Rectal smooth muscle tissue (tissue), 1 donor: Measurements from ENCODE around the gene TMPRSS11F.
"Not testable (repeated sequence)": the region's sequence is repeated elsewhere in the genome, so short reads cannot be mapped to it uniquely, and the experiment has no call there.

ENCODE experiments used
- H3K27ac ChIP-seq: one replicate; pipeline ENCODE4 v1.7.0; 2013; ENCODE audit warnings: low read depth, low read length, inconsistent platforms
- H3K27me3 ChIP-seq: one replicate; pipeline ENCODE4 v1.7.0; 2013; ENCODE audit warnings: low read length; ENCODE audit not compliant: control insufficient read depth, insufficient read depth
- H3K36me3 ChIP-seq: one replicate; pipeline ENCODE4 v1.7.0; 2013; ENCODE audit warnings: low read length; ENCODE audit not compliant: control insufficient read depth, insufficient read depth
- H3K4me1 ChIP-seq: one replicate; pipeline ENCODE4 v1.7.0; 2013; ENCODE audit warnings: low read length; ENCODE audit not compliant: control insufficient read depth, insufficient read depth
- H3K4me3 ChIP-seq: one replicate; pipeline ENCODE4 v1.7.0; 2013; ENCODE audit warnings: low read length
- H3K9ac ChIP-seq: one replicate; pipeline ENCODE4 v1.7.0; 2013; ENCODE audit warnings: low read length

TMPRSS11F gene

GRCh38 chr4:68129793-68130192 lies at the start of gene TMPRSS11F:
TSS of gene TMPRSS11F (minus strand) at chr4:68129869. CDS start at chr4:68129820, 49 bp downstream.
- H3K4me1 ChIP-seq, result no peaks in the 10 kb centered on the region
- no peaks in the 10 kb centered on the region for H3K27me3 ChIP-seq
- no peak within 1 kb of the TSS for H3K9ac ChIP-seq
- H3K27ac ChIP-seq, result no peak within 1 kb of the TSS
- H3K36me3 ChIP-seq, result no peaks in the 10 kb centered on the region
- H3K4me3 ChIP-seq, result no peak within 1 kb of the TSS

- Histone ChIP-seq H3K9ac (no peak overlapping the region), H3K36me3 (no peaks in the 10 kb centered on the region), H3K4me1 (no peaks in the 10 kb centered on the region), H3K27me3 (no peaks in the 10 kb centered on the region), H3K27ac (no peak overlapping the region), H3K4me3 (no peak overlapping the region)
These were observed 47.2 kb upstream of the TMPRSS11F start for GRCh38 chr4:68176904-68177303.

- H3K36me3 ChIP-seq, result no peaks in the 10 kb centered on the region
- H3K27ac ChIP-seq, result no peak overlapping the region
- no peaks in the 10 kb centered on the region for H3K27me3 ChIP-seq
- H3K4me3 ChIP-seq, result no peak overlapping the region
- no peak overlapping the region for H3K9ac ChIP-seq
- H3K4me1 ChIP-seq, result no peaks in the 10 kb centered on the region
These were observed 46.8 kb upstream of the TMPRSS11F start for GRCh38 chr4:68176500-68176899.

- Histone ChIP-seq H3K27ac (no peak overlapping the region), H3K4me1 (no peaks in the 10 kb centered on the region), H3K9ac (no peak overlapping the region), H3K4me3 (no peak overlapping the region), H3K27me3 (no peaks in the 10 kb centered on the region), H3K36me3 (no peaks in the 10 kb centered on the region)
These were observed 46.0 kb upstream of the TMPRSS11F start for GRCh38 chr4:68175562-68176155.

GRCh38 chr4:68174389-68174788 lies 44.7 kb upstream of the TMPRSS11F start:
- H3K4me3 ChIP-seq, H3K36me3 ChIP-seq, H3K9ac ChIP-seq, H3K27me3 ChIP-seq, H3K27ac ChIP-seq, H3K4me1 ChIP-seq: not testable (repeated sequence)

GRCh38 chr4:68172147-68172546 lies 42.5 kb upstream of the TMPRSS11F start:
- H3K27ac ChIP-seq, H3K9ac ChIP-seq, H3K27me3 ChIP-seq, H3K36me3 ChIP-seq, H3K4me1 ChIP-seq, H3K4me3 ChIP-seq: not testable (repeated sequence)

GRCh38 chr4:68167706-68168105 lies 38.0 kb upstream of the TMPRSS11F start:
- Histone ChIP-seq H3K9ac (no peak overlapping the region), H3K36me3 (no peaks in the 10 kb centered on the region), H3K4me3 (no peak overlapping the region), H3K27me3 (no peaks in the 10 kb centered on the region), H3K27ac (no peak overlapping the region), H3K4me1 (no peaks in the 10 kb centered on the region)

GRCh38 chr4:68167166-68167565 lies 37.5 kb upstream of the TMPRSS11F start:
- Histone ChIP-seq H3K36me3 (no peaks in the 10 kb centered on the region), H3K9ac (no peak overlapping the region), H3K4me3 (no peak overlapping the region), H3K4me1 (no peaks in the 10 kb centered on the region), H3K27ac (no peak overlapping the region), H3K27me3 (no peaks in the 10 kb centered on the region)

- H3K27me3 ChIP-seq, result no peaks in the 10 kb centered on the region
- H3K27ac ChIP-seq, result no peak overlapping the region
- H3K4me3 ChIP-seq, result no peak overlapping the region
- H3K9ac ChIP-seq, result no peak overlapping the region
- H3K36me3 ChIP-seq, result no peaks in the 10 kb centered on the region
- H3K4me1 ChIP-seq, result no peaks in the 10 kb centered on the region
These were observed 34.1 kb upstream of the TMPRSS11F start for GRCh38 chr4:68163754-68164153.

- Histone ChIP-seq H3K27ac (no peak overlapping the region), H3K27me3 (no peaks in the 10 kb centered on the region), H3K4me3 (no peak overlapping the region), H3K36me3 (no peaks in the 10 kb centered on the region), H3K9ac (no peak overlapping the region), H3K4me1 (no peaks in the 10 kb centered on the region)
These were observed 32.5 kb upstream of the TMPRSS11F start for GRCh38 chr4:68162196-68162595.

GRCh38 chr4:68152411-68152810 lies 22.7 kb upstream of the TMPRSS11F start:
- Histone ChIP-seq H3K9ac (no peak overlapping the region), H3K36me3 (no peaks in the 10 kb centered on the region), H3K27me3 (no peaks in the 10 kb centered on the region)

GRCh38 chr4:68148800-68149685 lies 19.4 kb upstream of the TMPRSS11F start:
- H3K27me3 ChIP-seq, result no peaks in the 10 kb centered on the region
- H3K27ac ChIP-seq, result no peak overlapping the region
- no peaks in the 10 kb centered on the region for H3K36me3 ChIP-seq
- H3K9ac ChIP-seq, result no peak overlapping the region
- H3K4me1 ChIP-seq, result no peaks in the 10 kb centered on the region
- H3K4me3 ChIP-seq, result no peak overlapping the region

More at GRCh38 chr4:68152411-68152810, 22.7 kb upstream of the TMPRSS11F start:
- H3K27ac ChIP-seq, result no peak overlapping the region
- no peaks in the 10 kb centered on the region for H3K4me1 ChIP-seq
- no peak overlapping the region for H3K4me3 ChIP-seq

- Histone ChIP-seq H3K36me3 (no peaks in the 10 kb centered on the region), H3K4me3 (no peak overlapping the region), H3K9ac (no peak overlapping the region), H3K4me1 (no peaks in the 10 kb centered on the region), H3K27ac (no peak overlapping the region), H3K27me3 (no peaks in the 10 kb centered on the region)
These were observed 17.4 kb upstream of the TMPRSS11F start for GRCh38 chr4:68147079-68147478.
